Measurements from ENCODE around the gene ISOC1. TPM values are rescaled to one million over a fixed set of nuclear protein-coding genes. Genes with fewer than 3 reads are reported as not detected.

The ISOC1 gene
- total and polyA plus RNA-seq, 2 donors (not counting 1 experiment from before 2014, with no cell fraction given) = 15.4 to 21.1 TPM

DNA sequence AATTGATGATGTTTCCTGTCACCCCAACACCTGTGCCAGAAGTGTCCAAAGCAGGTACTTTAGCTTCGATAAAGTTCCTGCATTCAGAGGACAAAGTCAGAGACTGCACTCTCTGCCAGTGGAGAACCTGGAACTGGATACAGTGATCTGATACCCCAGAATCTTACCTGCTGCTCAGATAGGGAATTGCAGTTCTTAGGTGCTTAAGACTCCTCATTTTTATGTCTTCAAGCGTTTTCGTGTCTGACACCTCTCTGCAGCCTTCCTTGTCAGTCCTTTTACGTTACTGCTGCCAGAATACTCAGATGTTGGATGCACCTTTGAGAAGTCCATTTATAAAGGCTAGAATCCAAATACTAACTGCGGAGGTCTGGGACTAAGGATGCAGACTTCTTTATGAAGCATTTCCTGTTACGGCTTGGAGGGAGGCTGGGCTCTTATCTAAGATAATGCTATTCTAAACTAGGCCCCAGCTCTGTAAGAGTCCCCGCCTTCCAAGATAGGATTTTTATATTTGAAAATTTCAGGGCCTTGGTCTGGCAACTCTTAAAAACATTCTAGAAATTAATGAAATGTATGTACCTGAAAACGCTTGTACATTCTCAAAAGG, 1.9 kb downstream of the ISOC1 start:
- no peaks in the 10 kb centered on the region for H3K79me2 ChIP-seq (ENCODE audit: control insufficient read depth, insufficient read depth, low read length)

DNA sequence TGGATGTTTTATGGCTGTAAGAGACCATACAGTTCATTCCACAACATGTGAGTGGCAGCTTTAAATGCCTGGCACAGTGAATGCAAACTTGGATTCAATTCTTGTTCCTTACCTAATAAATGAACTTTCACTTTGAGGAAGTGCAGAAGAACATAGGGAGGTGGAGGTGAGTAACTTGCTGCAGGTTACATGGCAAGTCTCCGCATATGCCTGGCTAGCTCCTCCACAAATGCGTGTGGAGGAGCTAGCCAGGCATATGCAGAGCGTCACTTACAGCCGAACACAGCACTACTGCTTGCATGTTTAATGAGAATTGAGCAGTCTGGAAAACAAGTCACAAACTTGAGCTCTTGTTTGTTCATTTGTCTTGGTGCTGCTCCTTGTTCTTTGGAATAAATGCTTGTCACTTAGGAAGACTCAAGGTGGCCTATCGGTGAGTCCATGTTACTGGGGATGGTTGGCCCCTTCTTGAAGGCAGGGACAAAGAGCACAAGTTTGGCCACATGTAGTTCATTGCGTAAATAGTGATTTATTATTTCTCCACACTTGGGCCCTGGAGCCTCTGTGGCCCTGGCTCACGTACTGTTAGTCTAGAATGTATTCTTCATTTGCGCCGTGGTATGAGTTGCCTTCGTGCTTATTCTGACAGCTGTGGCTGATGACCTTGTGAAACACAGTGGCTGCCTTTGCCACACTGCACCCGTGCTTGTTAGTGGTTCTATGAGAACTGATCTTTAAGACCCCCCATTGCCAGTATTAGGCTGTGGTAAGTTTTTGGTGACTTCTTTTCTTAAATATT, 3.1 kb downstream of the ISOC1 start:
- peaks cover 3% of the 10 kb centered on the region for H4K20me1 ChIP-seq (ENCODE audit: control insufficient read depth, extremely low read depth, insufficient read depth, low read length)
- H3K9ac ChIP-seq (ENCODE audit: insufficient read depth, low read length) = no peak overlapping the region
- H3K27me3 ChIP-seq (ENCODE audit: control insufficient read depth, insufficient read depth, low read length) = no peaks in the 10 kb centered on the region
- DNase-seq (ENCODE audit: low read depth in 2 of 2) = no peak
- no peak overlapping the region for H3K4me3 ChIP-seq (replicated peaks in 1 of 4; ENCODE audit: control extremely low read depth in 1 of 4, insufficient read depth in 1 of 4, low read depth in 3 of 4, low read length in 4 of 4)
- no peaks in the 10 kb centered on the region for H3K9me3 ChIP-seq (ENCODE audit: control insufficient read depth, insufficient read depth, low read depth, low read length)
- TF ChIP-seq CTCF (conservative IDR thresholded peaks at IDR 0.05 in 1 of 2, IDR thresholded peaks at IDR 0.05 in 1 of 2; ENCODE audit: low read depth in 1 of 2, low read length in 2 of 2) = no peak
- TF ChIP-seq EZH2 (IDR thresholded peaks at IDR 0.05; ENCODE audit: low read length, missing control alignments) = no peak
- H3K36me3 ChIP-seq (ENCODE audit: control insufficient read depth, insufficient read depth, low read length) = no peaks in the 10 kb centered on the region
- H3K4me2 ChIP-seq (ENCODE audit: extremely low read depth, insufficient read depth, low read length) = no peak overlapping the region
- H2AFZ ChIP-seq (ENCODE audit: low read length) = no peak overlapping the region
- H3K27ac ChIP-seq (ENCODE audit: insufficient read depth, low read length) = no peak overlapping the region
- no peaks in the 10 kb centered on the region for H3K4me1 ChIP-seq (ENCODE audit: control insufficient read depth, extremely low read depth, insufficient read depth, low read length)
- no peaks in the 10 kb centered on the region for H3K79me2 ChIP-seq (ENCODE audit: control insufficient read depth, insufficient read depth, low read length)

More for the DNA sequence above, 1.9 kb downstream of the ISOC1 start:
- Histone ChIP-seq H3K27me3 (ENCODE audit: control insufficient read depth, insufficient read depth, low read length) (no peaks in the 10 kb centered on the region), H2AFZ (ENCODE audit: low read length) (no peak overlapping the region), H3K4me3 (replicated peaks in 1 of 4; ENCODE audit: control extremely low read depth in 1 of 4, insufficient read depth in 1 of 4, low read depth in 3 of 4, low read length in 4 of 4) (no peak overlapping the region), H3K9ac (ENCODE audit: insufficient read depth, low read length) (no peak overlapping the region), H3K9me3 (ENCODE audit: control insufficient read depth, insufficient read depth, low read depth, low read length) (no peaks in the 10 kb centered on the region), H3K27ac (ENCODE audit: insufficient read depth, low read length) (no peak overlapping the region), H4K20me1 (ENCODE audit: control insufficient read depth, extremely low read depth, insufficient read depth, low read length) (peaks cover 3% of the 10 kb centered on the region), H3K36me3 (ENCODE audit: control insufficient read depth, insufficient read depth, low read length) (no peaks in the 10 kb centered on the region), H3K4me1 (ENCODE audit: control insufficient read depth, extremely low read depth, insufficient read depth, low read length) (no peaks in the 10 kb centered on the region), H3K4me2 (ENCODE audit: extremely low read depth, insufficient read depth, low read length) (no peak overlapping the region)
- TF ChIP-seq EZH2 (IDR thresholded peaks at IDR 0.05; ENCODE audit: low read length, missing control alignments) (no peak), CTCF (conservative IDR thresholded peaks at IDR 0.05 in 1 of 2, IDR thresholded peaks at IDR 0.05 in 1 of 2; ENCODE audit: low read depth in 1 of 2, low read length in 2 of 2) (no peak)
- DNase-seq (ENCODE audit: low read depth in 2 of 2) = no peak

GRCh38 chr5:129098488-129099183, 4.1 kb downstream of the ISOC1 start:
- TF ChIP-seq EZH2 (IDR thresholded peaks at IDR 0.05; ENCODE audit: low read length, missing control alignments) (no peak), CTCF (conservative IDR thresholded peaks at IDR 0.05 in 1 of 2, IDR thresholded peaks at IDR 0.05 in 1 of 2; ENCODE audit: low read depth in 1 of 2, low read length in 2 of 2) (no peak)
- Histone ChIP-seq H3K79me2 (ENCODE audit: control insufficient read depth, insufficient read depth, low read length) (no peaks in the 10 kb centered on the region), H3K4me3 (replicated peaks in 1 of 4; ENCODE audit: control extremely low read depth in 1 of 4, insufficient read depth in 1 of 4, low read depth in 3 of 4, low read length in 4 of 4) (no peak overlapping the region), H3K27me3 (ENCODE audit: control insufficient read depth, insufficient read depth, low read length) (no peaks in the 10 kb centered on the region), H2AFZ (ENCODE audit: low read length) (no peak overlapping the region), H3K27ac (ENCODE audit: insufficient read depth, low read length) (no peak overlapping the region), H4K20me1 (ENCODE audit: control insufficient read depth, extremely low read depth, insufficient read depth, low read length) (peaks cover 3% of the 10 kb centered on the region), H3K4me1 (ENCODE audit: control insufficient read depth, extremely low read depth, insufficient read depth, low read length) (no peaks in the 10 kb centered on the region), H3K9ac (ENCODE audit: insufficient read depth, low read length) (no peak overlapping the region), H3K36me3 (ENCODE audit: control insufficient read depth, insufficient read depth, low read length) (no peaks in the 10 kb centered on the region), H3K4me2 (ENCODE audit: extremely low read depth, insufficient read depth, low read length) (peak overlapping the region; percentile 25), H3K9me3 (ENCODE audit: control insufficient read depth, insufficient read depth, low read depth, low read length) (no peaks in the 10 kb centered on the region)
- no peak for DNase-seq (ENCODE audit: low read depth in 2 of 2)
